SIG-M5 treated with dmso at 0.1 percent for 504 hours (cell line): ENCODE results near the gene DNMT3B.
A peak's percentile ranks its signal among the peaks of the same experiment; 100 is the strongest.

Source experiments
- DNase-seq: peaks from one replicate; lab custom pipeline; 2025; ENCODE audit not compliant: unreplicated experiment; lab: John Stamatoyannopoulos, UW

The DNMT3B gene

DNA sequence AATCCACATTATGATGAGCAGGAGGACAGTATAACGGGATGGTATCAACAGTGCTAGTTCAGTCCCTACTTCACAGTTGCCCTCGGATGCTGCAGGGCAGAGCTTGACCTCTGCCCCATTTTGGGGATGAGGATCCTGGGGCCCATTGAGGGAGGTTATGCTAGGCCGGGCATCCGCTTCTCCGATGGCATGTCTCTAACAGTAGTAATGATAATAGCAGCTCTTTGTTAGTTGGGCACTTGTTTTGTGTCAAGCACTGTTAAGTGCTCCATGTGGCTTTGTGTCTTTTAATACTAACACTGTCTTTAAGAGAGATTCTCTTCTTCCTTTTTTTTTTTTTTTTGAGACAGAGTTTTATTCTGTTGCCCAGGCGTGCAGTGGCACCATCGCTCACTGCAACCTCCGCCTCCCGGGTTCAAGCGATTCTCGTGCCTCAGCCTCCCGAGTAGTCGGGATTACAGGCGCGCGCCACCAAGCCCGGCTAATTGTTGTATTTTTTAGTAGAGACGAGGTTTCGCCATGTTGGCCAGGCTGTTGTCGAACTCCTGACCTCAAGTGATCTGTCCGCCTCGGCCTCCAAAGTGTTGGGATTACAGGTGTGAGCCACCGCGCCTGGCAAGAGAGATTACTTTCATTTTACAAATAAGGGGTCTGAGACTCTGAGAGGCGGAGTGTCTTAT, 58.7 kb downstream of the DNMT3B start:
- DNase-seq: no peak

- DNase-seq: no peak
Measured at GRCh38 chr20:32822225-32822624, 60.0 kb downstream of the DNMT3B start.

GRCh38 chr20:32823078-32823477, 60.9 kb downstream of the DNMT3B start:
- DNase-seq: peak; percentile 80

DNA sequence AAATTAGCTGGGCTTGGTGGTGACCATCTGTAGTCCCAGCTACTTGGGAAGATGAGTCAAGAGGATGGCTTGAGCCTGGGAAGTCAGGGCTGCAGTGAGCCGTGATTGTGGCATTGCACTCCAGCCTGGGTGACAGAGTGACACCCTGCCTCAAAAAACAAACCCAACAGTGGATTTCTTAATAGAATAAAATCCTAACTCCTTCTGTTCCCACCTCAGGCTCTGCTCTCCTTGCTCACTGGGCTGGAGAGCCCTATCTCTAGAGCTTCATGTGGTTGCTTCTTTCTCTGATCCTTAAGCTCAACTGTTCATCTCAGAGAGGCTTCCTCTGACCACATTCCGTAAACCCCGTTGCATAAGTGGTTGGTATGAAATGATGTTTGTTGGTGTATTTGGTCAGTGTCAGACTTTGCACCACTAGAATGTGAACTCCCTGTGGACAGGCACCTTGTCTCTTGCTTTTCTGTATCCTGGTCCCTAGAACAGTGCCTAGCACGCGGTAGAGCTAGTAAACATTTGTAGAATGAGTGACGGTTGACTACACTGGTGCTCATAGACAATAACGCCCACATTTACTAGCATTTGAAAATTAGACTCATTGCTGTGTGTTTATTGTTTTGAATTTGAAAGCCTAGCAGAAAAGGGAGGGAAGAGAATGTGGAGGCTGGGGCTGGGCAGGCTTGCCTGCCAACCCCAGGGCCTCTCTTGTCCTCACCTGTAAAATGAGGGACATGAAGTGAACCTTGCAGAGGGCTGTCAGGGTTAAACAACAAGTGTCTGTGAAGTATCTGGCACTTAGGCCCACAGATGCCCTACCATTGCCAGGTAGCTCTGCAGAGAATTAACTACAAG, 61.8 kb downstream of the DNMT3B start:
- DNase-seq: peak; percentile 15

DNA sequence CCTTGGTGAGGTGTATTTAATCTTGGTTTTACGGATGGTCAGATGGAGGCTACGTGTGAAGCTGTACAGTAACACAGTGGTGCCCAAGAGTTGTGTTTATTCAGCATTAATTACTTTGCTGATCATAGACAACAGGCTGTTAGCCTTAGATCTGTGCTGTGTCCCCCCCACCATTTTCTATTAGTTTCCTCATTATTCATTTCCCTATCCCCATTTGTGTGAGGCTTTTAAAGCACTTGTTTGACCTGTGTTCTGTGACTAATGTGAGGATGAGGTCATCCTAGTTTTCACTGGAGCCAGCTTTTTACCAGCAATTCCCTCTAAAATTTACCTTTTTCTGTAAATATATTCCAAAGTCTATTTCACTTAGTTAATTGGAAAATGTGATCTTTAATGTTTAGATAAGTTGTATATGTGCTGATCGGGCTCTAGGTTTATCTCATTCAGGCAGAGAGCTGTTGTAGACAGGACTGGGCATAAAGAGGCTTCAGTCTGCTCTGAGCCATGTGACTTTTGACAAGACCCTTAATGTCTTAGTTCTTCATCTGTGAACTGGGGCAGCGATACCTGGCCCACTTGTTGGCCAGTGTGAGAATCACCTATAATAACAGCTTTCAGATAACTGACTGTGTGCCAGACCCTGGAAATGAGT, 66.0 kb downstream of the DNMT3B start:
- DNase-seq: no peak

DNA sequence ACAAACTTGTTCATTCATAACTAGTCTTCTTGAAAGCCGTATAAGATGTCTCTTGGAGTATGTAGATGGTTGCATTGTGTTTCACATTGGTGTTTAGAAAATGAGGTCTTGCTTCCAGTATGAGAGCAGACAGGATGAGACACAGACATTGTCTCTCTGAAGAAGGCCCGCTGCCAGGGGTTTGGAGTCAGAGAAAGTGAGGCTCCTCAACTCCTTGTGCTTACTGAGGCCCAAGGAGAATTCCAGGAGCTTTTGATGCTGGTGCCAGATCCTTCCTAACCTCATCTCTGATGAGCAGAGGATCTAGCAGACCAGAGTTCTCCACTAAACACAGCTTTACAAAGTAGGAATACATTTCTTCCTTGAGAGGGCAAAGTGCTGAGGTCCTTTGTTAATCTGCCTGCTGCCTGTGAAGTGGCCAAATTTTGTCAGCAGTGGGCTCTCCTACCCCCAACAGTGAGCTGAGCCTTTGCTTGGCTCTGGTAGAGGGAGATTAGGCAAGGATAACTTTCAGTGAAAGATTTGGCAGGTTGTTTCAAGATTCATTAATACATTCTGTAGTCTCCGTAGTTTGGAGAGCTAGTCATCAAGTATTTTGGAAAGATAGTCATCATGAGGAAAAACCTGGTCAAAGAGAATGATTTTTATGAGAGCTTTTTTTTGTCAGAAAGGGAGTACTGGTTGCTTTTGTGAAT, 67.3 kb downstream of the DNMT3B start:
- DNase-seq: no peak

- DNase-seq: peak; percentile 90
Measured at GRCh38 chr20:32830437-32830836, 68.3 kb downstream of the DNMT3B start.

DNA sequence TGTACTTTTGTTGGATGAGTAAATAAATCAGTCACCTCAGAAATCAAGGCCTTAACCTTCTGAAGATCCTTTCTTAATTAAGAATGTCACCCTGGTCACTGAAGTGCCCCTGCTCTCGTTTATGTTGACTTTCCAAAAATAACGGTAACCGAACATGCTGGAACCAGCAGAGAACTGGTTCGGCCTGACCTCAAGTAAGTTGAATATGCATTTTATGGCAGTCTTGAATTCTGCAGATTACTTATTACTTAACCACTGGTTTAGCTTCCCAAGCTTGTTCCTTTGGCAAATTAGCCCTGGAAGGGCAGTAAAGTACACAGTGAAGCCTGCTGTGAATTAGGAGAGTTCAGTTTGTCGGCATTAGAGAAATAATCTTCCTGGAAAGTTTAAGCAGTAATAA, 69.8 kb downstream of the DNMT3B start:
- DNase-seq: no peak

DNA sequence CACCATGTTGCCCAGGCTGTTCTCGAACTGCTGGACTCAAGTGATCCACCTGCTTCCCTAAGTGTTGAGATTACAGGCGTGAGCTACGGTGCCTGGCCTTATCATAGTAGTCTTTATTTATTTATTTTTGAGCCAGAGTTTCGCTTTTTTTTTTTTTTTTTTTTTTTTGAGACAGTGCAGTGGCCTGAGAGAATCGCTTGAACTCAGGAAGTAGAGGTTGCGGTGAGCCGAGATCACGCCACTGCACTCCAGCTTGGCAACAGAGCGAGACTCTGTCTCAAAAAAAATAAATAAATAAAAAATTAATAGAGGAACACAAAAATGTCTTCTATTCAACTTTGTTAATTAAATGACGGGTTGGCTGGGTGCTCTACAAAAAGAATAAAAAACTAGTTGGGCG, 70.5 kb downstream of the DNMT3B start:
- no peak for DNase-seq

GRCh38 chr20:32834972-32835371, 72.8 kb downstream of the DNMT3B start:
- no peak for DNase-seq

GRCh38 chr20:32837157-32837556, 75.0 kb downstream of the DNMT3B start:
- DNase-seq: no peak

- no peak for DNase-seq
Measured at GRCh38 chr20:32839227-32839981, 77.2 kb downstream of the DNMT3B start.

GRCh38 chr20:32839982-32840285, 77.7 kb downstream of the DNMT3B start:
- no peak for DNase-seq

GRCh38 chr20:32841174-32841573, 79.0 kb downstream of the DNMT3B start:
- no peak for DNase-seq

- no peak for DNase-seq
Measured at GRCh38 chr20:32841632-32842031, 79.4 kb downstream of the DNMT3B start.

- DNase-seq: no peak
Measured at GRCh38 chr20:32842688-32843524, 80.7 kb downstream of the DNMT3B start.

DNA sequence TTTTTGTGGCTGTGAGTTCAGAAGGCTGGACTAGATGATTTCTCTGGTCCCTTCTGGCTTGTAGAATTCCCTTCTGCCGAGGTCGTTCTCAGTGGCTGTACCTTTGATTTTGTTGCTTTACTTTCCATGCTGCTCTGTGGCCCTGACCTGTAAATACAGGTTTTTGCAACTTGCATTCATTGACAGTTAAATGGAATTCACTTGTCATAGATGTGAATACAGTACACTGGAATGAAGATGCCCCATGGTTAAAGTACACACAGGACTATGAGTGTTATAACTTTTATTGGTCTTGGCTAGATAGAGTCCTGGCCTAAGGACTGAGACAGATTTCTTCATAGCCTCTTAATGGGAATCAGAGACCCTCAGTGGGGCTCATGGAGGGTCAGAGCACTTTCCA, 83.6 kb downstream of the DNMT3B start:
- DNase-seq: no peak

DNA sequence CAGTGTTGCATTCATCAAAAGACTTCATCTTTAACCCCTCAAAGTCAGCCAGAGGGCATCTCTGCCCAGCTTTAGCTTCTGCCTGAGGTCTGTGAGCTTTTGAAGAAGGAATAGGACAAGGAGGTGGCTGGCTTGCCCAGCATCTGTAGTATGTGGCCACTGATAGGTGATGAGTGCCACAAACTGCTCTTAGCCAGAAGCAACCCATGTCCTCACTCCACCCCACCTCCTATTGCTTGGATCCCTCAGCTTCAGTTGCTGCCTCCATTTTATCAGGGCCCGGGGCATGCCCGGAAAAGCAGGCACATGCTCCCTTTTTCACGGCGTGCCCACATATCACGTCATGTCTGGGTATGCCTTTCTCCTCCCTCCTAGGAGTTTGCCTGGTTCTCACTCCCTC, 84.7 kb downstream of the DNMT3B start:
- DNase-seq: no peak

- DNase-seq: no peak
Measured at GRCh38 chr20:32847964-32848363, 85.8 kb downstream of the DNMT3B start.

DNA sequence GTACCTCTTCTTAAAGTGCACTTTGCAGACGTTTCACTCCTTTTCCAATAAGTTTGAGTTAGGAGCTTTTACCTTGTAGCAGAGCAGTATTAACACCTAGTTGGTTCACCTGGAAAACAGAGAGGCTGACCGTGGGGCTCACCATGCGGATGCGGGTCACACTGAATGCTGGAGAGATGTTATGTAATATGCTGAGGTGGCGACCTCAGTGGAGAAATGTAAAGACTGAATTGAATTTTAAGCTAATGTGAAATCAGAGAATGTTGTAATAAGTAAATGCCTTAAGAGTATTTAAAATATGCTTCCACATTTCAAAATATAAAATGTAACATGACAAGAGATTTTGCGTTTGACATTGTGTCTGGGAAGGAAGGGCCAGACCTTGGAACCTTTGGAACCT, 86.7 kb downstream of the DNMT3B start:
- DNase-seq: no peak
